NCI-H187 (cell line): ENCODE data around the gene POLR1C.
"Not testable (repeated sequence)": the region's sequence is repeated elsewhere in the genome, so short reads cannot be mapped to it uniquely, and the experiment has no call there.

Source experiments
- DNase-seq, 2 experiments: peaks; one replicate each; lab custom pipeline; 2025; lab: John Stamatoyannopoulos, UW

Gene POLR1C

DNA sequence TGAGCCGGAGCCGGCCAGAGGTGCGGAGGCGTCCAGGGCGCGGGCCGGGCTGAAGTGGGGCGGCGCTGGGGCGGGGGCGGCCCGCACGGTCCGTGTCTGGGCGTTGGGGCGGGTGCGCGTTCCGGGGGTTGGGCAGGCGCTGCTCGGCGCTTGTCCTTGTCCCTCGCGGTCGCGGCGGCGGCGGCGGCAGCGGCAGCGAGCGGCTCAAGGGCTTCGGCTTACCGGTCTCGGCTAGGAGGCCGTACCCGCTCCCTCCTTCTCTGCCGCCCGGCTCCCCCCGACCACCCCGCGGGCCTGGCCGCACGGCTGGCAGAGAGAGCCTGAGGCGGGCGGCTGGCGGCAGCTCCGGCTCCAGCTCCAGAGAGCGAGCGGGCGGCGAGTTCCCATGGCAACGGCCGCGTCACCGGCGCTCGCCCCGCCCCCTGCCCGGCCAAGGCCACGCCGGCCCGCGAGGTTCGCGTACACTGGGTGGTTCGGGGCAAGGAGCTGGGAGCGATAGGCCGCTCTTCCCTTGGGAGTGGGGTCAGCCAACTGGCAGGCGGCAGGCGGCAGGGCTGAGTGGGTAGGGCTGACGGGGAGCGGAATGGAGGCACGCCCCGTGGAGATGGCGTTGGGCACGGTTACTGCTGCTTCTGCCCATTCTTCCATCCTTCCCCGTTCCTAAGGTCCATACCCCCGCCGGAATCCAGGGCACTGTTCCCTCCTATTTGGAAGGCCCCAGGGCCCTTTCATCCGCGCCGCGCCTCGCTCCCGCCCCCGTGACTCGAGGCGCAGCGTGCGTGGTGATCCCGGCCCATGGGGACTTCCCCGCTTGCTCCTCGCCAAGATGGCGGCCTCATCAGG is 6.7 kb upstream of the POLR1C start, which contains the start of gene LRRC73:
Gene LRRC73, minus strand, starts transcription at position 363 of the 843 bp plus-strand sequence. CDS start 561 bp downstream, outside the sequence.
- peak; percentile 51 to 58 for DNase-seq

GRCh38 chr6:43510827-43511163 is 6.1 kb upstream of the POLR1C start:
- DNase-seq: no peak

DNA sequence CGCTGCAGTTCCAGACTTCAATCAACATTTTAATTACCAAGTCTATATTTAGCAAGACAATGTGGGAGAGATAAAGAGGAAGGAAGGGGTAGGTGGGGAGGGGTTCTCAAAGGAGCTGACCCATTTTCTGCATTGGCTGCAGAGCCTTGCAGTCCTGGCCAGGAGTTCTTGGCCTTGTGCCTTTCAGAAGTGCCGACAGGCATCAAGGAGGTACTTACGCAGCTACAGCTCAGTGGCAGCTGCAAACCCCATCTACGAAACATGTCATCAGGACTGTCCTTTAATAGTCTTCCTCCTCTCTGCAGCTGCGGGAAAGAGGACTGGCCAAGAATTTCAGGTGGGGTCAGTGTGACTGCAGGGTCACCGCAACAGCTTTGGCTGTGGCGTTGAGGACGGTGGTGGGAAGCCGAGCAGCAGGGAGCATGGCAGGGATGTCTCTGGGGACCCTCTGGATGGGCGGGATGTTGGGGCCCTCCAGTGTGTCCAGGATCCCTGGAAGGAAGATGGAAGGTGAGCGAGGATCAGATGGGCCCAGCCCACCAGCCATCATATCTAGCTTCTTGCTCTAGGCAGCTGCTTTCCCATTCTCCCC is 5.0 kb upstream of the POLR1C start:
- no peak for DNase-seq

DNA sequence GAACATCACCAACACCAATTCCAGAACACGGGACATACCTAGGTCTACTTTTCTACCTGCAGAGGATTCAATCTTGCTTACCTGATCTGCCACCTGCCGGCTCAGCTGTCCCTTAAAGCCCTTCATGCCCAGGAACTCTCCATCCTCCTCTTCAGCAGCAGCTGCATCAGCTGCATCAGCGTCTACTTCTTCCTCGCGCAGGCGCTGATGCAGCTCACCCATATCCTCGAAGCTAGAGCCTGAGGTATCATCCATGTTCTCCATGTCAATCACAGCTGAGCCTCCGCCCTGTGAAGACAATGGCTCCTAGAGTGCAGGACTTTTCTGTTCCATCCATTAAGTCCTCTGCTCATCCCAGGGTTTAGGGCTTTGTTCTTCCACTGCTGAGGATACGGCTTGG is 1.1 kb upstream of the POLR1C start:
- no peak for DNase-seq

DNA sequence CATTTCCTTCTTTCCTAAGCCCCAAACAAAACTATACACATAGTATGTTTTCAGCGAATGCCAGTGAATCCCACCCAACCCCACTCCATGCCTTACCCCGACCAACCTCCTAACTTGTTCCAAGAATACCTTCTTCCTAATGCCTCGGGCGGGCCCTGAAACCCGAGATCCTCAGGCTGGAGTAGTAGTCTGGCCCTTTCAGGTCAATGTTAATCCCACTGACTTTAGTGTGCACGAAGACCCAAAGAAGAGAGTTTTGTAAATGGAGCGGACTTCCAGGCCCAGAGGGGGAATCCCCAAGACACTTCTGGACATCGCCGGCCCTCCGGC is 557 bp upstream of the POLR1C start:
- DNase-seq: no peak

DNA sequence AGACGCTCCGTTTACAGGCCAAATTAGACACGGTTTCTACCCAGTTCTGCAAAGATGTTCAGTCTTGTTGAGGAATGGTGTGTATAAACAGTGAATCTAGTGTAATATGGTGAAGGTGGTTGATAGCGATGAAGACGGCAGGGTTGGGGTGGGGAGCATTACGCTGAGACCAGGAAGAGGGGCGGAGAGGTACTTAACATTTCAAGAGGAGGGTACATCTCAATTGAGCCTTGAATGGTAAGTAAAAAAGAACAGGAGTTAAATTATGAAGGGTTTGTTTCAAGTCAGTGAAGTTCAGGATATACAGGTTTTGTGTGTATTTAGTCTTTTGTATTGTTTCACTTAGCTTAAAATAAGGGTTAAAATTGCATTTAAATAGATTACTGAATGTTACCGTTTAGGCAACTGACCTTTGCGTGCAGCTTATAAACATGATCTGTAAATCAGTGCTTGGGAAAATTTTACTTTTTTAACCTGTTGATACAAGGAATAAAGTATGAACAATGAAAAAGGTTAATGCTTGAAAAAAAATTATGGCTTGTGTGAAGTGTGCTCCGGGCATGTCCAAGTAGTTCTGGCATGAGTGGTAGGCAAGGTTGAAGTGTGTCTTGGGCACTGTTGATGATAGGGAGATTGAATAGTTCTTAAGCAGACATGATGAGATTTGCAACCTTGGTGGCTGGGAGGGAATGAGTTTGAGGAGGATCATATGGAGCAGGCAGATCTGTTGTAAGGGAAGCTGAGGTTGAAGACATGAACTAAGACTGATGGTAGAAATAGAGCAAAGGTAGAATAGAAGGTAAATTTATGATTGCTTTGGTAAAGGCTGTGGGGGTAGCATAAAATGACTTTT is 842 bp downstream of the POLR1C start:
- DNase-seq: no peak

- no peak for DNase-seq
These were observed 3.2 kb downstream of the POLR1C start for GRCh38 chr6:43520097-43520496.

GRCh38 chr6:43521836-43522235 is 4.9 kb downstream of the POLR1C start:
- no peak for DNase-seq

DNA sequence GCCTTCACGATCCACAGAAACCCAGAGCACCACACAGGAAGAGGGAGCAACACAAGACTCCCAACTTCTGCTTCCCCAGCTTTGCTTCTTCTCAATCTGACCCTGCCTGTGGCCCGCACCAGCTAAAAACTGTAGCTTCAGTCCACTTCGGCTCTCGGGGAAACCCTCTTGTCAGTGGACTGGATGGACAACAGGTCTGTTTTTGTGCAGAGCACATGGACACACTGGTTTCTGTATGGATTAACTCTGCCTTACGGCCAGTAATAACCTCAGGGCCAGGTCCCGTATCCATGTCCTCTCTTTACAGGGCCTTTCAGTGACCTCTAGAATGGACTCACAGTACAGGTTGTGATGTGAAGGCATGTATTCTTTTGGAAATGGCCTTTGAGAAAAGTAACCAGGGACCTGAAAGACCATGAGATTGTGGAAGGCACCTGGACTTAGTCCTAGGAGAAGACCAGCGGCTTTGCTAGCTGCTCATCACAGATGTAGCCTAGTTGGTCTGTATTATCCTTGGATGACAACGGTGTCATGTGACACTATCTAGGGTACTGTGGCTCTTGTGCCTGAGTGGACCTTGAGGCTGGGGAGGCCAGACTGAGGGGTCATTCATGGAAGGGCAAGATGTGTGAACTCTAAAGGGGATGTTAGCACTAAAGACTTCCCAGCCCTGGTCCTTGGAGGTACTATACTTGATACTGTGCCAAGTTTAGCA is 5.8 kb downstream of the POLR1C start:
- DNase-seq: no peak

GRCh38 chr6:43523284-43523683 is 6.4 kb downstream of the POLR1C start:
- no peak for DNase-seq

- no peak for DNase-seq
These were observed 7.6 kb downstream of the POLR1C start for GRCh38 chr6:43524483-43524961.

DNA sequence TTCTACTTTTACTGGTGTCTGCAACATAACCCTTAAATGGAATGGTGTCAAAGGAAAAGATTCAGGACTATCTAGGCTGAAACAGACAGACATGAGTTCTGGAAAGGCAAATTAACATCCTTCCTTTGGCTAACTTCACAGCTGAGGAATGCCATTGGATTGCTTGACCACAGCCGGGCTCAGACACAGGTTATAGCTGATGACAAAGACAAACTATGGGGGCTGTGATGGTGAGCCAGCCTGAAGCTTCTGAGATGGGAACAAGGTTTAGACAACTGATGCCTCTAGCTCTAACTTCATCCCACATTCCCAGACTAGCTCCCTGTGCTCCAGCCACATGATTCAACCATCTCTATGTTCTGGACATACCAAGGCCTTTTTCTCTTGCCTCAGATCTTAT is 15.3 kb downstream of the POLR1C start:
- DNase-seq: no peak

DNA sequence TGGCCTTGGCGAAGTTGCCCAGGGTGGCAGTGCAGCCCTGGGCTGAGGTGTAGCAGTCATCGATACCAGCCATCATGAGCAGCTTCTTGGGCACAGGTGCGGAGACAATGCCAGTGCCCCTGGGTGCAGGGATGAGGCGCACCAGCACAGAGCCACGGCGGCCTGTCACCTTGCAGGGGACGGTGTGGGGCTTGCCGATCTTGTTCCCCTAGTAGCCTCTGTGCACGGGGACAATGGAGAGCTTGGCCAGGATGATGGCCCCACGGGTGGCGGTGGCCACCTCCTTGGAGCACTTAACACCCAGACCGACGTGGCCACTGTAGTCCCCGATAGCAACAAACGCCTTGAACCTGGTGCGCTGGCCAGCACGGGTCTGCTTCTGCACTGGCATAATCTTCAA is 22.1 kb downstream of the POLR1C start:
- DNase-seq: not testable (repeated sequence)

- not testable (repeated sequence) for DNase-seq
These were observed 22.5 kb downstream of the POLR1C start for GRCh38 chr6:43539409-43539808.

DNA sequence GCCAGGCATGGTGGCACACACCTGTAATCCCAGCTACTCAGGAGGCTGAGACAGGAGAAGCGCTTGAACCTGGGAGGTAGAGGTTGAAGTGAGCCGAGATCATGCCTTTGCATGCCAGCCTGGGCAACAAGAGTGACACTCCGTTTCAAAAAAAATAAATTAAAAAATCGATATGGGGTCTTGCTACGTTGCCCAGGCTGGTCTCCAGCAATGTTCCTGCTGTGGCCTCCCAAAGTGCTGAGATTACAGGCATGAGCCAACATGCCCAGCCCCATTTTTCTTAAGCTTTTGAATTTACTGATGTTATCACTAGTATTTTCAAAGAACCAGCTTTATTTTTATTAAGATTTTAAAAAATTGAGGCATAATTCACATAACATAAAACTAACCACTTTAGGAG is 23.6 kb downstream of the POLR1C start:
- no peak for DNase-seq

GRCh38 chr6:43541774-43542471 is 25.0 kb downstream of the POLR1C start:
- DNase-seq: no peak

GRCh38 chr6:43544461-43544860 is 27.6 kb downstream of the POLR1C start:
- no peak for DNase-seq

DNA sequence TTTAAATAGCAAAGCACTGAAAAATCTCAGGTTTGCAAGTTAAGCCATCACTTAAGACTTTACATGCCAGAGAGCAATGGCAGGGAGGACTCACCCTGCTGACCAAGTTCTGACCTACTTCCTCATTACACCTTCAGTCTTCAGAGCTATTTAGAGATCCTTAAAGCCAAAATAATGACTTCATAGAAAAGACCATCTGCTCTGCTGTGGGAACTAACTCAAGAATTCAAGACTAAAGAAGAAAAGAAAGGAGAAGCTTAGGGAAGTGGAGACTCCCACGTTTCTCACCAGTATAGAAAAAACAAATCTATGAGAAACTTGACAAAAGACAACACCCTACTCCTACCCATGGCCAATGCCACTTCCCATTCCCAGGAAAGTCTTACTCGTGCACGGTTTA is 30.3 kb downstream of the POLR1C start:
- no peak for DNase-seq

GRCh38 chr6:43557620-43558019 is 40.7 kb downstream of the POLR1C start:
- not testable (repeated sequence) for DNase-seq

DNA sequence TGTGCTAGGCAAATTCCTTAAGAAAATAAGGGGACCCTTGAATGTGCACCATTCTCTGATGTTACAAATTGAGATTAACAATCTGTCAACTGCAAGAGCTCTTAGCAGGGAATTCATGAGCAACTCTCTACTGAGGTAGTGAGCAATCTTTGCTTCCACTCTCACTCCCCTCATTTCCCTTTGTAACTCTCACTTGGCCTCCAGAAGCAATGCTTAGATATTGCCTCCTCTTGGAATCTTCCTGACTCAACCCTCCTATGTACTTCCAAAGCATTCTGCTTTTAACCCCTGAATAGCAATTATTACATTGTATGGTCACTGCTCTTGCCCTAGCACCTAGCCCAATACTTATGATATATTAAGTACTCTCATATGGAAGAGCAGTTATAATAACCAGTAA is 42.4 kb downstream of the POLR1C start:
- no peak for DNase-seq

DNA sequence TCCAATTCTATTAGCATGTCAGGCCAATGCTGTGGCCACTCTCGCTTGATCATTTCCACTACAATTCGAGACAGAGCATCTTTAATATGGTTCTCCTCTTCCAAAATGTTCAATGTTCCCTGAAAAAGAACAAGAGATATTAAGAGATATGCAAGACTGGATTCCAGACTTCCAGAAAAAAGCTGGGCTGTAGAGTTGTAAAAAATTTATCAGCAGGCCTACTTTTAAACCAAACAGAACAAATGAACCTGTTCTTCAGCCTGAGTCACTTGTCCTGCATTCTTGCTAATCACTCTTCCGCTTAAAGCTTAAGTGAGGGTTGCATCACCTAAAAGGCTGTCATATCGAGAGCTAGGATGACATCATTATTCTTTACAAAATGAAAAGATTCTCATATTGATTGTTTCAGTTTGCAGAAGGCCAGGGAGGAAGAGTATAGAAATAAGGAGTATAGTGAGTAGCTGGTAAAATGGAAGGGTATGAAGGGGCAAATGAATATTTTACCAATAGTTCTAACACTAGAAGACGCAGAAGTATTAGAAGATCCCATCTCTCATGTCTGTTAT is 54.1 kb downstream of the POLR1C start:
- DNase-seq: no peak
